Renal cortex interstitium (tissue), 11 donors: ENCODE data around the gene HMBS. TPM values are rescaled to one million over a fixed set of nuclear protein-coding genes. Genes with fewer than 3 reads are reported as not detected.
"Not testable (repeated sequence)": the region's sequence is repeated elsewhere in the genome, so short reads cannot be mapped to it uniquely, and the experiment has no call there.

ENCODE experiments used
- DNase-seq, 11 donors: peaks; one replicate each; pipeline ENCODE4 v3.0.0-alpha.2; 2013; ENCODE audit warnings: low read depth in 9 of 11, low spot score in 4 of 11; ENCODE audit errors: extremely low read depth in 1 of 11
- polyA plus RNA-seq, 3 donors: library from polyadenylated mRNA; unstranded; fragments of 120-200 nt; gene quantifications; one replicate each; pipeline ENCODE4 v1.2.1, GENCODE V29; 2013; ENCODE audit not compliant: insufficient read length in 3 of 3

The HMBS gene
- polyA plus RNA-seq, 3 donors = 27.2 to 30.9 (median 30.0) TPM

GRCh38 chr11:119112314-119113020 lies 27.8 kb downstream of the HMBS start:
- no peak for DNase-seq

- no peak for DNase-seq
Observed at GRCh38 chr11:119113716-119114115, 29.0 kb downstream of the HMBS start.

GRCh38 chr11:119114351-119114750 lies 29.7 kb downstream of the HMBS start:
- no peak for DNase-seq

- no peak for DNase-seq
Observed at GRCh38 chr11:119115484-119116234, 31.0 kb downstream of the HMBS start.

- no peak for DNase-seq
Observed at GRCh38 chr11:119116235-119116594, 31.5 kb downstream of the HMBS start.

GRCh38 chr11:119116601-119117000 lies 31.9 kb downstream of the HMBS start:
- DNase-seq = no peak

- no peak for DNase-seq
Observed at GRCh38 chr11:119117004-119117706, 32.5 kb downstream of the HMBS start.

- no peak for DNase-seq
Observed at GRCh38 chr11:119118227-119118626, 33.5 kb downstream of the HMBS start.

GRCh38 chr11:119118946-119119345 lies 34.3 kb downstream of the HMBS start:
- DNase-seq = no peak

GRCh38 chr11:119120639-119121007 lies 35.9 kb downstream of the HMBS start:
- peak in 4 of 11 donors; percentile 48 to 68 (median 62) for DNase-seq

GRCh38 chr11:119121008-119121810 lies 36.5 kb downstream of the HMBS start, which contains the start of gene HINFP:
Gene HINFP, plus strand, starts transcription at chr11:119121580. Its CDS starts 5,365 bp downstream, at chr11:119126945.
- DNase-seq = peak; percentile 92 to 99 (median 99)

- no peak for DNase-seq
Observed at GRCh38 chr11:119121811-119122124, 37.1 kb downstream of the HMBS start.

- DNase-seq = no peak
Observed at GRCh38 chr11:119125821-119126220, 41.1 kb downstream of the HMBS start.

GRCh38 chr11:119126675-119127268 lies 42.1 kb downstream of the HMBS start:
- DNase-seq = no peak

- no peak for DNase-seq
Observed at GRCh38 chr11:119130662-119131061, 46.0 kb downstream of the HMBS start.

GRCh38 chr11:119134389-119134978 lies 49.8 kb downstream of the HMBS start:
- no peak for DNase-seq

GRCh38 chr11:119139276-119139675 lies 54.6 kb downstream of the HMBS start:
- DNase-seq = not testable (repeated sequence)
